Measurements from ENCODE around the gene TNFSF12. TPM values are rescaled to one million over a fixed set of nuclear protein-coding genes. Genes with fewer than 3 reads are reported as not detected.
A peak's percentile ranks its signal among the peaks of the same experiment; 100 is the strongest.

The TNFSF12 gene
- total and polyA plus RNA-seq, 9 of the 15 experiments (the other 6 are each of a cell fraction or from before 2014, with no cell fraction given) = 0.03 to 0.95 (median 0.19) TPM; not detected in 3

GRCh38 chr17:7579001-7579833, 30.4 kb downstream of the TNFSF12 start, which contains the start of gene CD68:
CD68 (plus strand) TSS chr17:7579638; CDS start chr17:7579678, 40 bp downstream.
- Histone ChIP-seq H3K36me3 (ENCODE audit: control insufficient read depth, insufficient read depth, low read length) (peaks cover 52% of the 10 kb centered on the region), H3K4me2 (ENCODE audit: insufficient read depth, low read length) (peak within 1 kb of the TSS; percentile 90)
- 0% methylated on average over 4 of the region's 7 CpGs for WGBS (ENCODE audit: insufficient coverage, low coverage, missing lambda C conversion rate)
- no peak for TF ChIP-seq POU5F1 (IDR thresholded peaks at IDR 0.05; ENCODE audit: borderline replicate concordance, low read depth, low read length, partially characterized antibody)
- TF ChIP-seq ZBTB11 (CRISPR knock-in tag; IDR thresholded peaks at IDR 0.05) = no peak
- TF ChIP-seq TOE1 (IDR thresholded peaks at IDR 0.05; ENCODE audit: borderline replicate concordance) = no peak; the same call in 1 of the 2 replicates
- no peak for TF ChIP-seq TOE1 (CRISPR knock-in tag; IDR thresholded peaks at IDR 0.05; ENCODE audit: borderline replicate concordance, low read depth)
- TF ChIP-seq, protein P1, sequence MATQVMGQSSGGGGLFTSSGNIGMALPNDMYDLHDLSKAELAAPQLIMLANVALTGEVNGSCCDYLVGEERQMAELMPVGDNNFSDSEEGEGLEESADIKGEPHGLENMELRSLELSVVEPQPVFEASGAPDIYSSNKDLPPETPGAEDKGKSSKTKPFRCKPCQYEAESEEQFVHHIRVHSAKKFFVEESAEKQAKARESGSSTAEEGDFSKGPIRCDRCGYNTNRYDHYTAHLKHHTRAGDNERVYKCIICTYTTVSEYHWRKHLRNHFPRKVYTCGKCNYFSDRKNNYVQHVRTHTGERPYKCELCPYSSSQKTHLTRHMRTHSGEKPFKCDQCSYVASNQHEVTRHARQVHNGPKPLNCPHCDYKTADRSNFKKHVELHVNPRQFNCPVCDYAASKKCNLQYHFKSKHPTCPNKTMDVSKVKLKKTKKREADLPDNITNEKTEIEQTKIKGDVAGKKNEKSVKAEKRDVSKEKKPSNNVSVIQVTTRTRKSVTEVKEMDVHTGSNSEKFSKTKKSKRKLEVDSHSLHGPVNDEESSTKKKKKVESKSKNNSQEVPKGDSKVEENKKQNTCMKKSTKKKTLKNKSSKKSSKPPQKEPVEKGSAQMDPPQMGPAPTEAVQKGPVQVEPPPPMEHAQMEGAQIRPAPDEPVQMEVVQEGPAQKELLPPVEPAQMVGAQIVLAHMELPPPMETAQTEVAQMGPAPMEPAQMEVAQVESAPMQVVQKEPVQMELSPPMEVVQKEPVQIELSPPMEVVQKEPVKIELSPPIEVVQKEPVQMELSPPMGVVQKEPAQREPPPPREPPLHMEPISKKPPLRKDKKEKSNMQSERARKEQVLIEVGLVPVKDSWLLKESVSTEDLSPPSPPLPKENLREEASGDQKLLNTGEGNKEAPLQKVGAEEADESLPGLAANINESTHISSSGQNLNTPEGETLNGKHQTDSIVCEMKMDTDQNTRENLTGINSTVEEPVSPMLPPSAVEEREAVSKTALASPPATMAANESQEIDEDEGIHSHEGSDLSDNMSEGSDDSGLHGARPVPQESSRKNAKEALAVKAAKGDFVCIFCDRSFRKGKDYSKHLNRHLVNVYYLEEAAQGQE (IDR thresholded peaks at IDR 0.05; ENCODE audit: borderline replicate concordance) = no peak
- TF ChIP-seq, protein P1 (CRISPR knock-in tag; IDR thresholded peaks at IDR 0.05; ENCODE audit: low read depth) = no peak
- peak; percentile 70 to 74 for TF ChIP-seq FOXK2 (conservative IDR thresholded peaks at IDR 0.05 in 1 of 2, IDR thresholded peaks at IDR 0.05 in 1 of 2; ENCODE audit: low read depth in 2 of 2)
- 0 out of 2 replicates have a peak, but pooled peaks have one; percentile 26 for TF ChIP-seq ZNF134 (CRISPR knock-in tag; conservative IDR thresholded peaks at IDR 0.05)

More at GRCh38 chr17:7579001-7579833, 30.4 kb downstream of the TNFSF12 start, which contains the start of gene CD68:
- Histone ChIP-seq H3K9me1 (ENCODE audit: control insufficient read depth, insufficient read depth, low read length) (peaks cover 9% of the 10 kb centered on the region), H3K4me3 (peak within 1 kb of the TSS; percentile 42), H2AFZ (ENCODE audit: low read depth, low read length) (0 out of 2 replicates have a peak within 1 kb of the TSS, but pooled peaks have one; percentile 9), H3K9me3 (replicated peaks; ENCODE audit: control insufficient read depth, insufficient read depth, low read depth, low read length) (no peaks in the 10 kb centered on the region), H3K27ac (ENCODE audit: extremely low read depth, low read depth, low read length) (peak within 1 kb of the TSS; percentile 81), H3K4me1 (replicated peaks in 1 of 2; ENCODE audit: control insufficient read depth in 2 of 2, insufficient read depth in 2 of 2, low read length in 2 of 2) (peaks cover 52 to 57% of the 10 kb centered on the region in 2 experiments), H3K27me3 (ENCODE audit: control insufficient read depth in 2 of 2, insufficient read depth in 2 of 2, low read length in 2 of 2) (no peaks in the 10 kb centered on the region), H3K9ac (ENCODE audit: insufficient read depth in 1 of 2, low read depth in 2 of 2, low read length in 2 of 2) (peak within 1 kb of the TSS; percentile 74 to 92), H4K20me1 (replicated peaks; ENCODE audit: control insufficient read depth, insufficient read depth, low read length) (peaks cover 38% of the 10 kb centered on the region), H3K79me2 (ENCODE audit: control insufficient read depth, insufficient read depth, low read length) (peaks cover 75% of the 10 kb centered on the region)
- in situ Hi-C loops (cut with MboI) = no loop called here
- ChIA-PET CTCF (ENCODE audit: low intra/inter-chr PET ratio) (no interaction called here), POLR2A (interaction anchor here (0.6 to 1.9 kb wide), 9 partner anchors 10 to 802 kb away, joined by 3 to 6 read pairs (median 3); partner anchors contain the start of genes ATP1B2, POLR2A, SOX15 and TMEM256)
- BruUV-seq (replicated peaks) = no TSS peak
- FAIRE-seq (peak; percentile 92), ATAC-seq (peak; percentile 71), DNase-seq (ENCODE audit: extremely low read depth in 1 of 4, low spot score in 3 of 4) (peak in 2 of 4 experiments; percentile 68 to 83)
- intact Hi-C loops (cut with micrococcal nuclease) = no loop called here
